ENCODE measurements around the gene DSTN.

GRCh38 chr20:17650301-17651128, 80.6 kb downstream of the DSTN start:
- TF ChIP-seq CTCF (IDR thresholded peaks at IDR 0.05 in 2 of 3, conservative IDR thresholded peaks at IDR 0.05 in 1 of 3; ENCODE audit: insufficient read depth in 2 of 3, low read depth in 1 of 3, low read length in 3 of 3) (no peak), HDAC2 (IDR thresholded peaks at IDR 0.05) (no peak), MAFK (IDR thresholded peaks at IDR 0.05; ENCODE audit: low read length) (no peak), ZFX (CRISPR knock-in tag; IDR thresholded peaks at IDR 0.05) (no peak), MCM5 (IDR thresholded peaks at IDR 0.05; ENCODE audit: low read depth) (no peak), MLX (CRISPR knock-in tag; conservative IDR thresholded peaks at IDR 0.05) (no peak), SP2 (IDR thresholded peaks at IDR 0.05; ENCODE audit: extremely low read depth, low read depth, low read length, poor library complexity, severe bottlenecking) (no peak), RAD21 (CRISPR knock-in tag; conservative IDR thresholded peaks at IDR 0.05 in 1 of 2, IDR thresholded peaks at IDR 0.05 in 1 of 2) (no peak), SIN3B (IDR thresholded peaks at IDR 0.05; ENCODE audit: low read depth) (no peak), ZNF407 (IDR thresholded peaks at IDR 0.05; ENCODE audit: low read depth) (no peak), KLF6 (CRISPR knock-in tag; IDR thresholded peaks at IDR 0.05; ENCODE audit: borderline replicate concordance) (no peak)
- TF ChIP-seq, protein P1, sequence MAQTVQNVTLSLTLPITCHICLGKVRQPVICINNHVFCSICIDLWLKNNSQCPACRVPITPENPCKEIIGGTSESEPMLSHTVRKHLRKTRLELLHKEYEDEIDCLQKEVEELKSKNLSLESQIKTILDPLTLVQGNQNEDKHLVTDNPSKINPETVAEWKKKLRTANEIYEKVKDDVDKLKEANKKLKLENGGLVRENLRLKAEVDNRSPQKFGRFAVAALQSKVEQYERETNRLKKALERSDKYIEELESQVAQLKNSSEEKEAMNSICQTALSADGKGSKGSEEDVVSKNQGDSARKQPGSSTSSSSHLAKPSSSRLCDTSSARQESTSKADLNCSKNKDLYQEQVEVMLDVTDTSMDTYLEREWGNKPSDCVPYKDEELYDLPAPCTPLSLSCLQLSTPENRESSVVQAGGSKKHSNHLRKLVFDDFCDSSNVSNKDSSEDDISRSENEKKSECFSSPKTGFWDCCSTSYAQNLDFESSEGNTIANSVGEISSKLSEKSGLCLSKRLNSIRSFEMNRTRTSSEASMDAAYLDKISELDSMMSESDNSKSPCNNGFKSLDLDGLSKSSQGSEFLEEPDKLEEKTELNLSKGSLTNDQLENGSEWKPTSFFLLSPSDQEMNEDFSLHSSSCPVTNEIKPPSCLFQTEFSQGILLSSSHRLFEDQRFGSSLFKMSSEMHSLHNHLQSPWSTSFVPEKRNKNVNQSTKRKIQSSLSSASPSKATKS (CRISPR knock-in tag; IDR thresholded peaks at IDR 0.05), result no peak
